HG03097 (cell line): ENCODE results near the gene ELAVL1.
"Not testable (repeated sequence)": the region's sequence is repeated elsewhere in the genome, so short reads cannot be mapped to it uniquely, and the experiment has no call there.

Experiments used
- ATAC-seq: cut with Tn5 transposase; IDR thresholded peaks from one replicate; pipeline ENCODE4 v1.9.1; 2021; ENCODE audit not compliant: unreplicated experiment, low FRiP score

The ELAVL1 gene

GRCh38 chr19:7971553-7972520 lies 33.6 kb downstream of the ELAVL1 start:
- ATAC-seq = no peak

- ATAC-seq = no peak
Measured at GRCh38 chr19:7970716-7971448, 34.6 kb downstream of the ELAVL1 start.

- ATAC-seq = no peak
Measured at GRCh38 chr19:7969555-7969939, 35.9 kb downstream of the ELAVL1 start.

- ATAC-seq = no peak
Measured at GRCh38 chr19:7968796-7969554, 36.5 kb downstream of the ELAVL1 start.

GRCh38 chr19:7968008-7968795 lies 37.2 kb downstream of the ELAVL1 start:
- no peak for ATAC-seq

GRCh38 chr19:7965921-7966665 lies 39.3 kb downstream of the ELAVL1 start:
- ATAC-seq = no peak

- ATAC-seq = no peak
Measured at GRCh38 chr19:7965259-7965841, 40.1 kb downstream of the ELAVL1 start.

GRCh38 chr19:7963566-7963965 lies 41.9 kb downstream of the ELAVL1 start:
- ATAC-seq = no peak

- no peak for ATAC-seq
Measured at GRCh38 chr19:7962644-7963268, 42.7 kb downstream of the ELAVL1 start.

GRCh38 chr19:7961920-7962626 lies 43.4 kb downstream of the ELAVL1 start:
- no peak for ATAC-seq

- not testable (repeated sequence) for ATAC-seq
Measured at GRCh38 chr19:7961082-7961481, 44.4 kb downstream of the ELAVL1 start.

- ATAC-seq = no peak
Measured at GRCh38 chr19:7959211-7959610, 46.2 kb downstream of the ELAVL1 start.

- no peak for ATAC-seq
Measured at GRCh38 chr19:7955696-7956095, 49.7 kb downstream of the ELAVL1 start.

GRCh38 chr19:7953576-7953975 lies 51.9 kb downstream of the ELAVL1 start:
- no peak for ATAC-seq

GRCh38 chr19:7953060-7953459 lies 52.4 kb downstream of the ELAVL1 start:
- no peak for ATAC-seq

- ATAC-seq = no peak
Measured at GRCh38 chr19:7947939-7948338, 57.5 kb downstream of the ELAVL1 start.

- ATAC-seq = peak; percentile 30
Measured at GRCh38 chr19:7944177-7944761, 61.2 kb downstream of the ELAVL1 start.
